BE2C (cell line): ENCODE measurements around the gene RHBDF2.

Experiments used
- DNase-seq: peaks from one replicate; pipeline ENCODE4 v3.0.0-alpha.2; 2020
- H3K27me3 ChIP-seq: fragments of 250-450 bp; sonication (Bioruptor Pico); 2 replicates; pipeline ENCODE4 v1.5.1; 2020; ENCODE audit warnings: mild to moderate bottlenecking
- H3K36me3 ChIP-seq: fragments of 250-450 bp; sonication (Bioruptor Pico); 2 replicates; pipeline ENCODE4 v1.5.1; 2020; ENCODE audit warnings: mild to moderate bottlenecking
- H3K4me1 ChIP-seq: fragments of 250-450 bp; sonication (Bioruptor Pico); 2 replicates; pipeline ENCODE4 v1.5.1; 2020
- H3K4me3 ChIP-seq: 2 replicates; pipeline ENCODE4 v1.5.1; 2011; ENCODE audit warnings: low read depth, low read length
- H3K9me3 ChIP-seq: fragments of 250-450 bp; sonication (Bioruptor Pico); 2 replicates; pipeline ENCODE4 v1.5.1; 2020
- TF ChIP-seq, protein P1 (sequence below): IDR thresholded peaks from 2 replicates; pipeline ENCODE4 v1.5.1; 2012; ENCODE audit warnings: mild to moderate bottlenecking, low read depth, low read length

RHBDF2 gene

GRCh38 chr17:76543482-76543825 lies 42.2 kb upstream of the RHBDF2 start:
- H3K4me1 ChIP-seq, result peaks cover 50% of the 10 kb centered on the region
- no peak for DNase-seq

DNA sequence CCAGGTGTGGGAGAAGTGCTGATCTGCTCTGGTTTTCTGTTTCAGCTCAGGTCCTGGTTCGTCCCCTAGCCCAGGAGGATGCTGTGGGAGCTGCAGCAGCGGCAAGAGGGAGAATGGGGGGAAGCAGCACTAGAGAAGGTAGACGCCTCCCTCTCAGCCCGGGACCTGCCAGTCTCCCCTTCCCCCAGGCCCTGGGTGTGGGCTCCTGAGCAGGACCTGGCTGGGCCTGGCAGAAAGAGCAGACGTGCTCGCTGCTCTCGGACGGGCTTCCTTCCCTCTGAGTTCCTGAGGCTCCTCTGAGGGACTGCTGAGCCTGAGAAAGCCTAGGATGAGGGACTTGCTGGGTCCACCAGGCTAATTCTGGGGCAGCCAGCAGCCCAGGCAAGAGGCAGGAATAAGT lies 41.8 kb upstream of the RHBDF2 start:
- peaks cover 9% of the 10 kb centered on the region for H3K36me3 ChIP-seq
- DNase-seq, result peak; percentile 72
- no peaks in the 10 kb centered on the region for H3K9me3 ChIP-seq
- TF ChIP-seq, protein P1, sequence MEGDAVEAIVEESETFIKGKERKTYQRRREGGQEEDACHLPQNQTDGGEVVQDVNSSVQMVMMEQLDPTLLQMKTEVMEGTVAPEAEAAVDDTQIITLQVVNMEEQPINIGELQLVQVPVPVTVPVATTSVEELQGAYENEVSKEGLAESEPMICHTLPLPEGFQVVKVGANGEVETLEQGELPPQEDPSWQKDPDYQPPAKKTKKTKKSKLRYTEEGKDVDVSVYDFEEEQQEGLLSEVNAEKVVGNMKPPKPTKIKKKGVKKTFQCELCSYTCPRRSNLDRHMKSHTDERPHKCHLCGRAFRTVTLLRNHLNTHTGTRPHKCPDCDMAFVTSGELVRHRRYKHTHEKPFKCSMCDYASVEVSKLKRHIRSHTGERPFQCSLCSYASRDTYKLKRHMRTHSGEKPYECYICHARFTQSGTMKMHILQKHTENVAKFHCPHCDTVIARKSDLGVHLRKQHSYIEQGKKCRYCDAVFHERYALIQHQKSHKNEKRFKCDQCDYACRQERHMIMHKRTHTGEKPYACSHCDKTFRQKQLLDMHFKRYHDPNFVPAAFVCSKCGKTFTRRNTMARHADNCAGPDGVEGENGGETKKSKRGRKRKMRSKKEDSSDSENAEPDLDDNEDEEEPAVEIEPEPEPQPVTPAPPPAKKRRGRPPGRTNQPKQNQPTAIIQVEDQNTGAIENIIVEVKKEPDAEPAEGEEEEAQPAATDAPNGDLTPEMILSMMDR, result no peak
- peak overlapping the region; percentile 78 for H3K4me3 ChIP-seq
- H3K4me1 ChIP-seq, result peaks cover 49% of the 10 kb centered on the region
- no peaks in the 10 kb centered on the region for H3K27me3 ChIP-seq

More at GRCh38 chr17:76543482-76543825, 42.2 kb upstream of the RHBDF2 start:
- H3K9me3 ChIP-seq, result no peaks in the 10 kb centered on the region
- peak overlapping the region; percentile 78 for H3K4me3 ChIP-seq
- no peaks in the 10 kb centered on the region for H3K27me3 ChIP-seq
- TF ChIP-seq, protein P1, result no peak
- peaks cover 13% of the 10 kb centered on the region for H3K36me3 ChIP-seq

DNA sequence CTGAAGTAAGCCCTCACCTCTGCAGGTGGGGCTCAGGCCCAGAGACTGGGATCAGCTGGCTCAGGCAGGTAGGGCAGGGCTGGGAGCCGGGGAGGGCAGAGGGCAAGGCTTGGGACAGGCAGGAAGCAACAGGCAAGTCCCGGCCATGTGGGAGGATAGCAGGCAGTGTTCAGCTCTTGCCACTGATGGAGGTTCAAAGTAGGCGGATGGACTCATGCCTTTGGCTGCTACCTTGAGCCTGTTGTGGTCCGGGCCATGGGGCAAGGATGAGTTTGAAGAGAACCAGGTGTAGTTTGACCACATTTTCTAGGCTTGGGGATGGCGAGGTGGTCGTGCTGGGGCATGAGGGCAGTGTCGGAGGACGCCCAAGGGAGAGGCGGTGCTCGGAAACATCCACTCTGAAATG lies 41.3 kb upstream of the RHBDF2 start:
- TF ChIP-seq, protein P1, result no peak
- Histone ChIP-seq H3K36me3 (peaks cover 5% of the 10 kb centered on the region), H3K4me1 (peaks cover 46% of the 10 kb centered on the region), H3K27me3 (no peaks in the 10 kb centered on the region), H3K4me3 (peak overlapping the region; percentile 78), H3K9me3 (no peaks in the 10 kb centered on the region)
- no peak for DNase-seq

DNA sequence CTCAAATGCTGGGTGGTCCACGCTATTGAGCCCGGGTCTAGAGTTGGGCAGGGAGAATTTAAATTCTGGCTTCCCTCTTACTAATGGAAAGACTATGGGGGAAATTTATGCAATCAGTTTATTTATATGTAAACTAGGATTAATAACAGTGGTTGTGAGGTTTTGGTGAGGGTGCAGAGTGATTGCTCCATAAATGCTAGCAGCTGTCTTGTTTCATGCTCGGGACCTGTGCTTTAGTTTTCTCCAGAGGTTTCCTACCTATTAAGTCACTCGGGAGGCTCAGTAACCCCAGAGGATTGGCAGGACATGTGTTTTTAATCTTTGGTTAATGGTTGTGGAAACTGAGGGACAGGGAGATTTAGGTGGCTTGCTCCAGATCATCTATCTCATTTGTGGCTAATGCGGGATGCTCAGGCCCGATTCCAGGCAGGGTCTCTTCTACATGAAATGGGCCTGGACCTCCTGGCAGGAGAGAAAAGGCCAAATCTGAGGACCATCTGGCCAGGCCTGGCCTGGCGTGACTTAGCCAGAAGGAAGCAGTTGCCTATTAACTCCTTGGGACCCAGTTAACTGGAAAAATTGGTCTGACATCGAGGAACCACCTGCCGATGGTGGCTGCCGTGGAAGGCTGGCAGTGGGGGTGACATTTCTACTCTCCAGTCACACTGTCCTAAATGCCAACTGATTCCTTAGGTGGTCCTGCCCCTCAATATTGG lies 40.7 kb upstream of the RHBDF2 start:
- H3K4me1 ChIP-seq, result peaks cover 43% of the 10 kb centered on the region
- H3K27me3 ChIP-seq, result no peaks in the 10 kb centered on the region

DNA sequence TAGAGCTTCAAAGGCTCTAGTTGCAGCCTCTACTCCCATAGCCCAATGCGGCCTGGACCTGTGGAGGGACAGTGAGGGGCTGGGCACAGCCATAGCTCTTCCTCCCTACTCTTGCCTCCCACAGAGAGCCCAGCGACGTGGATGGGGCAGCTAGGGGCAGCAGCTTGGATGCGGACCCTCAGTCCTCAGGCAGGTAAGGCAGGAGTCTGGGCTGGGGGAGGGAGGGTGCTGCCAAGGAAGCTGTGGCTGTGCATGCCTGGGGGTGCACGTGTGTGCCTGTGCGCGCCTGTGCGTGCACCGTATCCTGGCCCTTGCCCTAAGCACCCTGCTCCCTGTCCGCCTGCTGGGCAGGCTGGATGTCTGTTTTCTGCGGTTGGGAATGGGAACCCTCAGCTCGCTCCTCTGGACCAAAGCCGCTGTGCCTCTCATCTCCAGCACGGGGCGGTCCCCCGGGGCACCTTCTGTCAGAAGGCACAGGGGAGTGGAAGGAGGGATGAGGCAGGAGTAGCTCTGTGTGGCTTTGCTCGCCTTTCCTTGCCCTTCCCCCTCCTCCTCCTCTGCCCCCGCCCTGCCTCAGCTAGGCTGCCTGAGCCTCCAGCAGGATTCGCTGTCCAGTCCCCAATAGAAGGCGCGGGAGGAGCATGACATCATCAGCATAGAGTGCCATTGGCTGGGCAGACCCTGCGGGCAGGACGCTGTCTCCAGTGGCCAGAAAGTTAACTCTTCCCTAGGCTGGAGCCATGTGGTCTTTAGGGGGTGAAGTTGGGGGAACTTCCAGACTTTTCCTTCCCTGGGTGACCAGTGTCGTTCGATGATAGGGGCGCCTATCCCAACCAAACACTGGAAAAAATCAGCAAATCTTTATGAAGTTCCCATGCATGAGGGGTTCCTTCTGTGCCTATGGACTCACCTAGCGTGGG lies 39.4 kb upstream of the RHBDF2 start:
- Histone ChIP-seq H3K4me1 (peaks cover 41% of the 10 kb centered on the region), H3K9me3 (no peaks in the 10 kb centered on the region), H3K27me3 (no peaks in the 10 kb centered on the region), H3K36me3 (peaks cover 14% of the 10 kb centered on the region), H3K4me3 (peak overlapping the region; percentile 15; the same call in 1 of the 2 replicates)
- TF ChIP-seq, protein P1, result no peak
- DNase-seq, result peak; percentile 98

More for the DNA sequence above, 40.7 kb upstream of the RHBDF2 start:
- Histone ChIP-seq H3K36me3 (peaks cover 5% of the 10 kb centered on the region), H3K9me3 (no peaks in the 10 kb centered on the region), H3K4me3 (peak overlapping the region; percentile 78; the same call in 1 of the 2 replicates)
- TF ChIP-seq, protein P1, result no peak
- no peak for DNase-seq
